ENCODE measurements around the gene COX8C. TPM values are rescaled to one million over a fixed set of nuclear protein-coding genes. Genes with fewer than 3 reads are reported as not detected.

Gene COX8C
- total and polyA plus RNA-seq, 4 donors = not detected

DNA sequence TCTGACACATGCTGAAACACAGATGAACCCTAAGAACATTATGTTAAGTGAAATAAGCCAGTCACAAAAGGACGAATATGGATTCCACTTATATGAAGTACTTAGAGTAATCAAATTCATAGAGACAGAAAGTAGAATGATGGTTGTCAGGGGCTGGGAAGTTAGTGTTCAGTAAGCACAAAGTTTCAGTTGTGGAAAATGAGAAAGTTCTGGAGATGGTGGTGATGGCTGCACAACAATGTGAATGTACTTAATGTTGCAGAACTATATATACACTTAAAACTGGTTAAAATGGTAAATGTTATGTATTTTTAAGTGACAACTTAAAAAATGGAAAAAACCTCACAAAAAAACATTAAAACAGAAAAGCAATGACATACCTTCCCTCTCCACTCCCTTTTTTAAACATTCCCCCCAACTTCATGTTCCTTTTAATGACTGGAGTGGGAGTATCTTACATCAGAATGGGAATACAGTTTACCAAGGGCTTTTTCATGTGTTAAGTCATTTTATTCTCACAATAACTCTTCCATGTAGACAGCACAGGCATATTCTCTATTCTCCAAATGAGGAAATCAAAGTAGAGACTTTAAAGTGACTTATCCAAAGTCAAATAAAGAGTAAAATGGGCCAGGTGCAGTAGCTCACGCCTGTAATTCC is 38.2 kb upstream of the COX8C start:
- peaks cover 0 to 7% (median 3%) of the 10 kb centered on the region in 5 donors for H3K4me1 ChIP-seq (ENCODE audit: control insufficient read depth in 5 of 5, insufficient read depth in 5 of 5, low read length in 5 of 5)

DNA sequence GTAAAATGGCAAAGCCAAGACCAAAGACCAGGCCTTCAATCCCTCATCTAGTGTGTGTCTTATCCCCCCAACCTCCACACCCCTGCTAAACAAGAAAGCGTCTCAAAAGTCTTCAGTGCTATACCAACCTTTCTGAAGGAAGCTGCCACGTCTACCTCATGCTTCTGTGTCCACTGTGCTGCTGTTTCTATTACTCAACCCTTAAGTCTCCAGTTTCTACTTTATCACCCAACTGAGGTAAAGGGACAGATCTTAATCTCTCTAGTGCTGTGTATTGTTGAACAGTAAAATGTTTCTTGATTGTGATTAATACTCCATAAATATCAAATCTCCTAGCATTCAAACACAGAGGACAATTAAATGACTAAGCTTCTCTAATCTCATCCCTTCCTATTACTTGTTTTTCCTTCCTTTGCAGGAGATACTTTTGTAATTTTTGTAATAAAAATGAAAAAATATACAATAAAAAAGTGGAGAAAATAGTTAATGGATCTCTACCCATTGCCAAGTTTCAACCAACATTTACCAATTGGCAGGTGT is 37.5 kb upstream of the COX8C start:
- H3K36me3 ChIP-seq (ENCODE audit: control insufficient read depth in 4 of 4, insufficient read depth in 4 of 4, low read length in 4 of 4) = no peaks in the 10 kb centered on the region
- DNase-seq (no peak), ATAC-seq (ENCODE audit: insufficient read depth, low FRiP score) (no peak)
- H3K27me3 ChIP-seq (ENCODE audit: control insufficient read depth in 3 of 3, insufficient read depth in 3 of 3, low read length in 2 of 3) = no peaks in the 10 kb centered on the region
- no peaks in the 10 kb centered on the region for H3K9me3 ChIP-seq (ENCODE audit: control insufficient read depth in 4 of 4, insufficient read depth in 3 of 4, low read length in 3 of 4)
- no peak for TF ChIP-seq CTCF (IDR thresholded peaks at IDR 0.05; ENCODE audit: control extremely low read depth, extremely low read depth)
- peaks cover 0 to 5% (median 2%) of the 10 kb centered on the region in 5 donors for H3K4me1 ChIP-seq (ENCODE audit: control insufficient read depth in 5 of 5, insufficient read depth in 5 of 5, low read length in 5 of 5)
- WGBS, 2 donors = 82 to 85% methylated on average over 2 of the region's 2 CpGs
- H3K27ac ChIP-seq (ENCODE audit: low read depth in 1 of 2, low read length in 1 of 2) = no peak overlapping the region
- H3K9ac ChIP-seq (ENCODE audit: insufficient read depth in 1 of 2, low read length in 2 of 2) = no peak overlapping the region
- no peak overlapping the region for H3K4me3 ChIP-seq

More for the DNA sequence above, 38.2 kb upstream of the COX8C start:
- Histone ChIP-seq H3K36me3 (ENCODE audit: control insufficient read depth in 4 of 4, insufficient read depth in 4 of 4, low read length in 4 of 4) (no peaks in the 10 kb centered on the region), H3K4me3 (no peak overlapping the region), H3K9ac (ENCODE audit: insufficient read depth in 1 of 2, low read length in 2 of 2) (no peak overlapping the region), H3K27ac (ENCODE audit: low read depth in 1 of 2, low read length in 1 of 2) (no peak overlapping the region), H3K9me3 (ENCODE audit: control insufficient read depth in 4 of 4, insufficient read depth in 3 of 4, low read length in 3 of 4) (no peaks in the 10 kb centered on the region), H3K27me3 (ENCODE audit: control insufficient read depth in 3 of 3, insufficient read depth in 3 of 3, low read length in 2 of 3) (no peaks in the 10 kb centered on the region)
- DNase-seq = no peak
- no peak for ATAC-seq (ENCODE audit: insufficient read depth, low FRiP score)
- WGBS, 2 donors = 82 to 91% methylated on average over 2 of the region's 2 CpGs
- no peak for TF ChIP-seq CTCF (IDR thresholded peaks at IDR 0.05; ENCODE audit: control extremely low read depth, extremely low read depth)

GRCh38 chr14:93311082-93311481 is 35.9 kb upstream of the COX8C start:
- TF ChIP-seq CTCF (IDR thresholded peaks at IDR 0.05; ENCODE audit: control extremely low read depth, extremely low read depth) = no peak
- Histone ChIP-seq H3K27me3 (ENCODE audit: control insufficient read depth in 3 of 3, insufficient read depth in 3 of 3, low read length in 2 of 3) (no peaks in the 10 kb centered on the region), H3K9me3 (ENCODE audit: control insufficient read depth in 4 of 4, insufficient read depth in 3 of 4, low read length in 3 of 4) (no peaks in the 10 kb centered on the region), H3K4me1 (ENCODE audit: control insufficient read depth in 5 of 5, insufficient read depth in 5 of 5, low read length in 5 of 5) (peaks cover 0 to 5% (median 0%) of the 10 kb centered on the region in 5 donors), H3K27ac (ENCODE audit: low read depth in 1 of 2, low read length in 1 of 2) (no peak overlapping the region), H3K36me3 (ENCODE audit: control insufficient read depth in 4 of 4, insufficient read depth in 4 of 4, low read length in 4 of 4) (no peaks in the 10 kb centered on the region), H3K9ac (ENCODE audit: insufficient read depth in 1 of 2, low read length in 2 of 2) (no peak overlapping the region), H3K4me3 (no peak overlapping the region)
- no peak for ATAC-seq (ENCODE audit: insufficient read depth, low FRiP score)
- 74 to 76% methylated on average over 1 of the region's 1 CpG for WGBS, 2 donors
- DNase-seq = no peak
